Measurements from ENCODE around the gene RHCG. TPM values are rescaled to one million over a fixed set of nuclear protein-coding genes. Genes with fewer than 3 reads are reported as not detected.

RHCG gene
- total and polyA plus RNA-seq, 2 of the 4 experiments (the other 2 are of a cell fraction) = not detected

GRCh38 chr15:89472785-89473256 is 23.6 kb downstream of the RHCG start:
- H4K8ac ChIP-seq (ENCODE audit: low read depth in 2 of 2, low read length in 2 of 2) = no peak overlapping the region
- H2AK9ac ChIP-seq (replicated peaks; ENCODE audit: low read depth, low read length, poor library complexity) = no peak overlapping the region
- H4K91ac ChIP-seq (ENCODE audit: insufficient read depth, low read depth, low read length) = no peak overlapping the region
- no peak overlapping the region for H2BK20ac ChIP-seq (ENCODE audit: low read depth, low read length)
- intact Hi-C loops (cut with micrococcal nuclease) (loop anchor here (1.0 kb wide), 1 partner anchor 115 kb away; no protein-coding TSS in a partner anchor), dilution Hi-C loops (cut with HindIII; ENCODE audit: low sequenced_read_pairs, unreplicated experiment) (no loop called here), in situ Hi-C loops (cut with MboI; ENCODE audit: low sequenced_read_pairs) (no loop called here)
- peak; percentile 47 for DNase-seq
- H3K4me3 ChIP-seq (ENCODE audit: insufficient read depth, low read depth, low read length) = no peak overlapping the region
- no peak overlapping the region for H3K4me2 ChIP-seq (ENCODE audit: low read depth, low read length)
- no peak overlapping the region for H3K14ac ChIP-seq (replicated peaks; ENCODE audit: low read depth, low read length)
- no peaks in the 10 kb centered on the region for H4K20me1 ChIP-seq (ENCODE audit: insufficient read depth, low read length)
- H3K9me3 ChIP-seq (ENCODE audit: control insufficient read depth, insufficient read depth, low read length) = no peaks in the 10 kb centered on the region
- H3K4ac ChIP-seq (ENCODE audit: low read depth, low read length) = no peak overlapping the region
- POLR2A ChIA-PET (ENCODE audit: unreplicated experiment) = no interaction called here
- H3K36me3 ChIP-seq (ENCODE audit: control insufficient read depth, insufficient read depth, low read length) = no peaks in the 10 kb centered on the region
- no peak overlapping the region for H2BK5ac ChIP-seq (ENCODE audit: low read depth, low read length, poor library complexity, severe bottlenecking)
- H3K27ac ChIP-seq (ENCODE audit: insufficient read depth, low read length) = no peak overlapping the region
- H3K23ac ChIP-seq (ENCODE audit: low read depth, low read length) = no peak overlapping the region
- TF ChIP-seq CEBPB (IDR thresholded peaks at IDR 0.05; ENCODE audit: low read depth, low read length) (no peak), MAZ (IDR thresholded peaks at IDR 0.05; ENCODE audit: borderline replicate concordance, low read depth, low read length) (no peak), RCOR1 (IDR thresholded peaks at IDR 0.05; ENCODE audit: insufficient replicate concordance, low read length) (no peak), MAFK (IDR thresholded peaks at IDR 0.05; ENCODE audit: low read depth, low read length) (no peak), CHD1 (IDR thresholded peaks at IDR 0.05; ENCODE audit: low read depth, low read length) (no peak), BHLHE40 (IDR thresholded peaks at IDR 0.05; ENCODE audit: low read depth, low read length) (no peak), SMC3 (IDR thresholded peaks at IDR 0.05; ENCODE audit: low read depth, low read length) (peak; percentile 56), RAD21 (IDR thresholded peaks at IDR 0.05; ENCODE audit: low read length) (peak; percentile 84), ELK1 (IDR thresholded peaks at IDR 0.05; ENCODE audit: borderline replicate concordance, low read depth, low read length) (no peak)
- TF ChIP-seq, protein P1, sequence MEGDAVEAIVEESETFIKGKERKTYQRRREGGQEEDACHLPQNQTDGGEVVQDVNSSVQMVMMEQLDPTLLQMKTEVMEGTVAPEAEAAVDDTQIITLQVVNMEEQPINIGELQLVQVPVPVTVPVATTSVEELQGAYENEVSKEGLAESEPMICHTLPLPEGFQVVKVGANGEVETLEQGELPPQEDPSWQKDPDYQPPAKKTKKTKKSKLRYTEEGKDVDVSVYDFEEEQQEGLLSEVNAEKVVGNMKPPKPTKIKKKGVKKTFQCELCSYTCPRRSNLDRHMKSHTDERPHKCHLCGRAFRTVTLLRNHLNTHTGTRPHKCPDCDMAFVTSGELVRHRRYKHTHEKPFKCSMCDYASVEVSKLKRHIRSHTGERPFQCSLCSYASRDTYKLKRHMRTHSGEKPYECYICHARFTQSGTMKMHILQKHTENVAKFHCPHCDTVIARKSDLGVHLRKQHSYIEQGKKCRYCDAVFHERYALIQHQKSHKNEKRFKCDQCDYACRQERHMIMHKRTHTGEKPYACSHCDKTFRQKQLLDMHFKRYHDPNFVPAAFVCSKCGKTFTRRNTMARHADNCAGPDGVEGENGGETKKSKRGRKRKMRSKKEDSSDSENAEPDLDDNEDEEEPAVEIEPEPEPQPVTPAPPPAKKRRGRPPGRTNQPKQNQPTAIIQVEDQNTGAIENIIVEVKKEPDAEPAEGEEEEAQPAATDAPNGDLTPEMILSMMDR (conservative IDR thresholded peaks at IDR 0.05; ENCODE audit: low read depth, low read length) = peak; percentile 75
- CTCF ChIA-PET = interaction anchor here (0.6 to 1.9 kb wide), 2 partner anchors 114 to 115 kb away, joined by 3 to 6 read pairs; no protein-coding TSS in a partner anchor
- H3K56ac ChIP-seq (ENCODE audit: extremely low read depth, insufficient read depth, low read length) = no peak overlapping the region
- no peaks in the 10 kb centered on the region for H3K4me1 ChIP-seq (ENCODE audit: control insufficient read depth, insufficient read depth, low read length)
- ATAC-seq (ENCODE audit: low read depth) = peak; percentile 92
- no peak overlapping the region for H3K18ac ChIP-seq (ENCODE audit: low read depth, low read length)
- no peak overlapping the region for H2BK120ac ChIP-seq (ENCODE audit: low read depth, low read length)
- no peak overlapping the region for H4K5ac ChIP-seq (ENCODE audit: low read depth, low read length)
- BruUV-seq (replicated peaks) = no TSS peak
- H3K9me1 ChIP-seq (ENCODE audit: insufficient read depth, low read length) = no peaks in the 10 kb centered on the region
- no peaks in the 10 kb centered on the region for H3K79me1 ChIP-seq (ENCODE audit: low read depth in 1 of 2, low read length in 2 of 2)
- no CpG with 5 or more reads among the region's 7 CpGs for WGBS, 2 experiments (ENCODE audit: extremely low coverage in 2 of 2, insufficient read length in 1 of 2)
- H2AK5ac ChIP-seq (ENCODE audit: low read depth, low read length) = no peak overlapping the region
- no peak overlapping the region for H3K9ac ChIP-seq (ENCODE audit: low read depth, low read length)
- no peak overlapping the region for H2BK15ac ChIP-seq (ENCODE audit: low read depth, low read length)
- H2AFZ ChIP-seq (replicated peaks; ENCODE audit: low read length, poor library complexity) = peak overlapping the region; percentile 47
- H3K27me3 ChIP-seq (ENCODE audit: control insufficient read depth, insufficient read depth, low read length) = peaks cover 32% of the 10 kb centered on the region
